Glutamatergic neuron (in vitro differentiated cells): Measurements from ENCODE around the gene MAD2L1BP. TPM values are rescaled to one million over a fixed set of nuclear protein-coding genes. Genes with fewer than 3 reads are reported as not detected.
"Not testable (repeated sequence)": the region's sequence is repeated elsewhere in the genome, so short reads cannot be mapped to it uniquely, and the experiment has no call there.

Experiments used
- DNase-seq: peaks from one replicate; pipeline ENCODE4 v3.0.0; 2022
- H3K27ac Mint-ChIP-seq: one replicate; pipeline ENCODE4 v1.8.0; 2020; ENCODE audit warnings: mild to moderate bottlenecking, mixed read lengths, inconsistent platforms; ENCODE audit not compliant: unreplicated experiment
- H3K27me3 Mint-ChIP-seq: one replicate; pipeline ENCODE4 v1.8.0; 2020; ENCODE audit warnings: mild to moderate bottlenecking, moderate library complexity, mixed read lengths, inconsistent platforms; ENCODE audit not compliant: unreplicated experiment
- H3K36me3 Mint-ChIP-seq: one replicate; pipeline ENCODE4 v1.8.0; 2020; ENCODE audit warnings: mild to moderate bottlenecking, mixed read lengths, inconsistent platforms; ENCODE audit not compliant: unreplicated experiment
- H3K4me1 Mint-ChIP-seq: one replicate; pipeline ENCODE4 v1.8.0; 2020; ENCODE audit warnings: mild to moderate bottlenecking, low read depth, mixed read lengths, inconsistent platforms; ENCODE audit not compliant: unreplicated experiment
- H3K4me3 Mint-ChIP-seq: one replicate; pipeline ENCODE4 v1.8.0; 2020; ENCODE audit warnings: mild to moderate bottlenecking, mixed read lengths, inconsistent platforms; ENCODE audit not compliant: unreplicated experiment
- H3K9me3 Mint-ChIP-seq: one replicate; pipeline ENCODE4 v1.8.0; 2020; ENCODE audit warnings: mild to moderate bottlenecking, moderate library complexity, mixed read lengths, inconsistent platforms; ENCODE audit not compliant: unreplicated experiment
- long read RNA-seq: library from polyadenylated mRNA; unstranded; transcript quantifications from one replicate; pipeline ENCODE4 v2.0.0, GENCODE V29; 2020; ENCODE audit not compliant: unreplicated experiment
- total RNA-seq: library from RNA; stranded (reverse); fragmentation: NEBNext Ultra II Directional; extraction: Animal tissue kit (Norgen Biotek cat#: 25700); gene quantifications from one replicate; pipeline ENCODE4 v1.2.1, GENCODE V29; 2021; ENCODE audit not compliant: unreplicated experiment
- TF ChIP-seq, protein P1 (sequence below): fragments of 200-600 bp; sonication (generic); IDR thresholded peaks from one replicate; pipeline ENCODE4 v1.5.0; 2021; ENCODE audit not compliant: partially characterized antibody, unreplicated experiment

The MAD2L1BP gene, protein sequence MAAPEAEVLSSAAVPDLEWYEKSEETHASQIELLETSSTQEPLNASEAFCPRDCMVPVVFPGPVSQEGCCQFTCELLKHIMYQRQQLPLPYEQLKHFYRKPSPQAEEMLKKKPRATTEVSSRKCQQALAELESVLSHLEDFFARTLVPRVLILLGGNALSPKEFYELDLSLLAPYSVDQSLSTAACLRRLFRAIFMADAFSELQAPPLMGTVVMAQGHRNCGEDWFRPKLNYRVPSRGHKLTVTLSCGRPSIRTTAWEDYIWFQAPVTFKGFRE
- 38.8 TPM for total RNA-seq
- long read RNA-seq, transcript MAD2L1BP-201 (3 exons, 1,301 nt): major isoform, 22 of 23 reads
- long read RNA-seq, partial matches to known transcripts: 0 of 23 reads
- long read RNA-seq, other reads (novel, unspliced or antisense): 0 of 23 reads

DNA sequence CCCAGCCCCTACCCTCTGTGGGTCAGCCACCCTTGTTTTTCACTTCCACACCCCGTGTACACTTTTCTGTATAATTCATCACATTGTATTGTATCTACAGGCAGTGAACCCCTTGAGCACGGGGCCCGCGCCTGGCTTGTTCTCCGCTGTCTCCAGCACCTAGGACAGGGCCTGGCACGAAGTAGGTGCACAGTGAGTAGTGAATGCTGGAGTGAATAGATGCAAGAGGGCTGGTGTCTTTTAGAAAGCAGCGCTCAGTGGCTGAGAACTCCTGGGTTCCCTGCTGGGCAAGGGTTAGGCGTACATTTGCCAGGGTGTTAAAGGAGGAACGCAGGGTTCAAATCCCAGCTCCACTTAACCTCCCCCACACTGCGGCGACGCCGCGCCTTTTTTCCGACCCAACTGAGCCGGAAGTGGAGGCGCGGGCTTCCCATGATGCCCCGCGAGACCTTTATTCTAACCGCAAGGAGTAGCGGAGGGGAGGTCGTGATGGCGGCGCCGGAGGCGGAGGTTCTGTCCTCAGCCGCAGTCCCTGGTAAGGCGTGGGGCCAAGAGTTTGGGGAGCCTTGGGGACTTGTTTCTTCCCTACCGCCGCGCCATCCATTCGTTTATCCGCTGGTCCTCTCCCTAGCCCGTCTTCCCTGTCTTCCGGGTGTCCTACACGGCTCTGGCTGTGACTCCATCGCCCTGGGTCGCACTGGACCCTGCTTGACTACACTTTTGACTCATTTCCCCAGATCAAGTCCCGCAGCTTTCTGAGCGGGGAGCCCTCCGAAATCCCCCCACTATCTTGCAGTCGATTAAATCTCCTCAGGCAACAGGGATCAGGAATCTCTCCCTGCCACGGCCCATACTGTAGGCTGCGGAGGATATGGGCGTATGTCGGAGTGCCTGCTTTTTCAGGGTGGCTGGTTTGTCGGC, at the start of gene MAD2L1BP:
Gene MAD2L1BP (plus strand): TSS at position 454 of the 921 bp plus-strand sequence. CDS start 36 bp downstream, at position 490.
- H3K9me3 Mint-ChIP-seq: peaks cover 8% of the 10 kb centered on the region
- peaks cover 4% of the 10 kb centered on the region for H3K27me3 Mint-ChIP-seq
- H3K36me3 Mint-ChIP-seq: peaks cover 5% of the 10 kb centered on the region
- H3K4me1 Mint-ChIP-seq: peaks cover 9% of the 10 kb centered on the region
- TF ChIP-seq, protein P1, sequence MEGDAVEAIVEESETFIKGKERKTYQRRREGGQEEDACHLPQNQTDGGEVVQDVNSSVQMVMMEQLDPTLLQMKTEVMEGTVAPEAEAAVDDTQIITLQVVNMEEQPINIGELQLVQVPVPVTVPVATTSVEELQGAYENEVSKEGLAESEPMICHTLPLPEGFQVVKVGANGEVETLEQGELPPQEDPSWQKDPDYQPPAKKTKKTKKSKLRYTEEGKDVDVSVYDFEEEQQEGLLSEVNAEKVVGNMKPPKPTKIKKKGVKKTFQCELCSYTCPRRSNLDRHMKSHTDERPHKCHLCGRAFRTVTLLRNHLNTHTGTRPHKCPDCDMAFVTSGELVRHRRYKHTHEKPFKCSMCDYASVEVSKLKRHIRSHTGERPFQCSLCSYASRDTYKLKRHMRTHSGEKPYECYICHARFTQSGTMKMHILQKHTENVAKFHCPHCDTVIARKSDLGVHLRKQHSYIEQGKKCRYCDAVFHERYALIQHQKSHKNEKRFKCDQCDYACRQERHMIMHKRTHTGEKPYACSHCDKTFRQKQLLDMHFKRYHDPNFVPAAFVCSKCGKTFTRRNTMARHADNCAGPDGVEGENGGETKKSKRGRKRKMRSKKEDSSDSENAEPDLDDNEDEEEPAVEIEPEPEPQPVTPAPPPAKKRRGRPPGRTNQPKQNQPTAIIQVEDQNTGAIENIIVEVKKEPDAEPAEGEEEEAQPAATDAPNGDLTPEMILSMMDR: no peak
- peak within 1 kb of the TSS; percentile 97 for H3K4me3 Mint-ChIP-seq
- peak; percentile 86 for DNase-seq
- H3K27ac Mint-ChIP-seq: peak within 1 kb of the TSS; percentile 97

DNA sequence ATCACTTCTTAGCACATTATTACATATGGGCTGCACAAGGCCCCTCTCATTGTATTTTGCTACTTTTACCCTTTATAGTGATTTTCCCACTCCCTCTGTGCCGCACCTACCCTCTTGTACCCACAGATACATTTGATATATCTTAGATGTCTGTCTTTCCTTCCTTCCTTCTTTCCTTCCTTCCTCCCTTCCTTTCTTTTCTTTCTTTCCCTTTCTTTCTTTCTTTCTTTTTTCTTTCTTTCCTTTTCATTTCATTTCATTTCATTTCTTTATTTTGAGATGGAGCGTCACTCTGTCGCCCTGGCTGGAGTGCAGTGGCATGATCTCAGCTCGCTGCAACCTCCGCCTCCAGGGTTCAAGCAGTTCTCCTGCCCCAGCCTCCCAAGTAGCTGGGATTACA, 47.4 kb upstream of the MAD2L1BP start:
- TF ChIP-seq, protein P1: no peak
- Mint-ChIP-seq H3K27ac (no peak overlapping the region), H3K4me3 (no peak overlapping the region), H3K9me3 (peaks cover 2% of the 10 kb centered on the region), H3K27me3 (no peaks in the 10 kb centered on the region), H3K4me1 (no peaks in the 10 kb centered on the region), H3K36me3 (no peaks in the 10 kb centered on the region)
- no peak for DNase-seq

DNA sequence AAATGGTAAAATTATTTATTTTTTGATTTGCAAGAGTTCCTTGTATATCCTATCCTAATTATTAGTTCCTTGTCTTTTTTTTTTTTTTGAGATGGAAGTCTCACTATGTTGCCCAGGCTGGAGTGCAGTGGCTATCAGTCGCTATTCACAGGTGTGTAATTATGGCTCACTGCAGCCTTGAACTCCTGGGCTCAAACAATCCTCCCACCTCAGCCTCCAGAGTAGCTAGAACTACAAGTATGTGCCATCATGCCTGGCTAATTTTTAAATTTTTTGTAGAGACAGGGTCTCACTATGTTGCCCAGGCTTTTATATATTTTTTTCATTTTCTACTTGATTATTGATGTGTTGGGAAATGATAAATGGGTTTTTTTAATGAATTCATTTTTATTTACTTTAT, 46.1 kb upstream of the MAD2L1BP start:
- H3K4me3 Mint-ChIP-seq, H3K27ac Mint-ChIP-seq, DNase-seq, H3K27me3 Mint-ChIP-seq, H3K36me3 Mint-ChIP-seq, H3K4me1 Mint-ChIP-seq, H3K9me3 Mint-ChIP-seq: not testable (repeated sequence)

DNA sequence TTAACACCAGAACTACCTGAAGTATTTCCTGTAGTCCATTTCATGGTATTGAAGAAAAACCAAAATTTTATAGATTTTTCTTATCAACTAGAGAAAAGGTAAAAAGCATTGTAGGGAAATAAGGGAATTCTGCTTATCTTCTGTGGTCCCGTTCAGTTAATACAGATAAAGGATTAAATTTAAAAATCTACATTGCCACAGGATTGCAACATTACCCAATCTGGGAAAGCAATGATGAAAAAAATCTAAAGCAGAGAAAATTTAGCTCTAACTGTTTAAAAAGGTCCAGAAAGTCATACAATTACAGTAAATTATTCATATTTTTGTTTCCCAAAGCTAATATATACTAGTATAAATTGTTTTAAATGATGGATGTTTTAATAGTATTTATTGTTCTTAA, 41.7 kb upstream of the MAD2L1BP start:
- TF ChIP-seq, protein P1: no peak
- H3K4me3 Mint-ChIP-seq: no peak overlapping the region
- H3K9me3 Mint-ChIP-seq: no peaks in the 10 kb centered on the region
- H3K27me3 Mint-ChIP-seq: no peaks in the 10 kb centered on the region
- no peaks in the 10 kb centered on the region for H3K4me1 Mint-ChIP-seq
- no peak for DNase-seq
- no peaks in the 10 kb centered on the region for H3K36me3 Mint-ChIP-seq
- H3K27ac Mint-ChIP-seq: no peak overlapping the region

DNA sequence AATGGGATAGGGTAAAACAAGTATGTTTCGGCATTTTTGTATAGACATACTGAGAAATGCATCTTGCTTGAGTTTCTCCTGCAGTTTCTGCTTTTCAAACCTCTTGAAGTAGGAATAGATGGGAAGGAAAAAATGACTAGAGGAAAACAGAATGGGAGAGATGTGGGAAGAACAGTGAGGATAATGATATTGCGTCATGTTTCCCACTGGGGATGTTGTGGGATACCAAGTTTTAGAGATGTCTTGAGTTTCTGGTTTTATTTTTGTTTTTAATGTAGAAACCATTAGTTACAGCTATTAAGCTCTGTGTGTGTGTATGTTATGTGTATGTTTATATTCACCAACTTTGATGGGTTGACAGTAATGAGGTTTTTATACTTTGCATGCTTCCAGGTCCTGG, 35.0 kb upstream of the MAD2L1BP start:
- no peaks in the 10 kb centered on the region for H3K27me3 Mint-ChIP-seq
- TF ChIP-seq, protein P1: no peak
- no peak overlapping the region for H3K27ac Mint-ChIP-seq
- H3K9me3 Mint-ChIP-seq: no peaks in the 10 kb centered on the region
- no peaks in the 10 kb centered on the region for H3K36me3 Mint-ChIP-seq
- H3K4me1 Mint-ChIP-seq: no peaks in the 10 kb centered on the region
- DNase-seq: no peak
- no peak overlapping the region for H3K4me3 Mint-ChIP-seq
